ENCODE measurements around the gene PNPLA2.

Gene PNPLA2

DNA sequence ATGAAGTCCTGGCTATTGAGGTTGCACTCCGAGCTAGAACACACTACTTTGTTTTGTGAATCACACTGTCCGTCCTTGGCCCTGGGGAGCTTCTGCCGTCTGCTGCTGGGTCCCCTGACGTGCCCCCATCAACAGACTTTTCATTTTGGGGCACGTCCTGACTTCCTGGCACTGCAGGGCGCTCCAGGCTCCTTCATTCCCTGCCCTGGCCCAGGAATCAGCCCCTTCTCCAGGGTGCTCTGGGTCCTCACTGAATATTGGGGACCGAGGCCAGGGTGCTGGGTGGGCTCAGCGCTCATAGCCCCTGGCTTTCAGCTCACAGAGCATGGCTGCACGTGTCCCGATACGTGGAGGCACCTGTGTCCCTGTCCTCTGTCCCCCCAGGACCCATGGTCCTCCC lies 46.2 kb downstream of the PNPLA2 start:
- no peak overlapping the region for H3K4me2 ChIP-seq (ENCODE audit: low read length)
- no peaks in the 10 kb centered on the region for H3K36me3 ChIP-seq (ENCODE audit: control insufficient read depth, insufficient read depth, low read length)
- TF ChIP-seq, protein P1, sequence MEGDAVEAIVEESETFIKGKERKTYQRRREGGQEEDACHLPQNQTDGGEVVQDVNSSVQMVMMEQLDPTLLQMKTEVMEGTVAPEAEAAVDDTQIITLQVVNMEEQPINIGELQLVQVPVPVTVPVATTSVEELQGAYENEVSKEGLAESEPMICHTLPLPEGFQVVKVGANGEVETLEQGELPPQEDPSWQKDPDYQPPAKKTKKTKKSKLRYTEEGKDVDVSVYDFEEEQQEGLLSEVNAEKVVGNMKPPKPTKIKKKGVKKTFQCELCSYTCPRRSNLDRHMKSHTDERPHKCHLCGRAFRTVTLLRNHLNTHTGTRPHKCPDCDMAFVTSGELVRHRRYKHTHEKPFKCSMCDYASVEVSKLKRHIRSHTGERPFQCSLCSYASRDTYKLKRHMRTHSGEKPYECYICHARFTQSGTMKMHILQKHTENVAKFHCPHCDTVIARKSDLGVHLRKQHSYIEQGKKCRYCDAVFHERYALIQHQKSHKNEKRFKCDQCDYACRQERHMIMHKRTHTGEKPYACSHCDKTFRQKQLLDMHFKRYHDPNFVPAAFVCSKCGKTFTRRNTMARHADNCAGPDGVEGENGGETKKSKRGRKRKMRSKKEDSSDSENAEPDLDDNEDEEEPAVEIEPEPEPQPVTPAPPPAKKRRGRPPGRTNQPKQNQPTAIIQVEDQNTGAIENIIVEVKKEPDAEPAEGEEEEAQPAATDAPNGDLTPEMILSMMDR (IDR thresholded peaks at IDR 0.05): no peak
- H3K27ac ChIP-seq: no peak overlapping the region
- H3K9me3 ChIP-seq (ENCODE audit: control insufficient read depth, low read length): no peaks in the 10 kb centered on the region
- H3K4me3 ChIP-seq (ENCODE audit: low read depth, low read length): no peak overlapping the region
- H3K9ac ChIP-seq: no peak overlapping the region
- H3K79me2 ChIP-seq: no peaks in the 10 kb centered on the region
- H3K4me1 ChIP-seq: no peaks in the 10 kb centered on the region
- no peak overlapping the region for H2AFZ ChIP-seq
- no peaks in the 10 kb centered on the region for H3K27me3 ChIP-seq (ENCODE audit: control insufficient read depth, insufficient read depth, low read length)

DNA sequence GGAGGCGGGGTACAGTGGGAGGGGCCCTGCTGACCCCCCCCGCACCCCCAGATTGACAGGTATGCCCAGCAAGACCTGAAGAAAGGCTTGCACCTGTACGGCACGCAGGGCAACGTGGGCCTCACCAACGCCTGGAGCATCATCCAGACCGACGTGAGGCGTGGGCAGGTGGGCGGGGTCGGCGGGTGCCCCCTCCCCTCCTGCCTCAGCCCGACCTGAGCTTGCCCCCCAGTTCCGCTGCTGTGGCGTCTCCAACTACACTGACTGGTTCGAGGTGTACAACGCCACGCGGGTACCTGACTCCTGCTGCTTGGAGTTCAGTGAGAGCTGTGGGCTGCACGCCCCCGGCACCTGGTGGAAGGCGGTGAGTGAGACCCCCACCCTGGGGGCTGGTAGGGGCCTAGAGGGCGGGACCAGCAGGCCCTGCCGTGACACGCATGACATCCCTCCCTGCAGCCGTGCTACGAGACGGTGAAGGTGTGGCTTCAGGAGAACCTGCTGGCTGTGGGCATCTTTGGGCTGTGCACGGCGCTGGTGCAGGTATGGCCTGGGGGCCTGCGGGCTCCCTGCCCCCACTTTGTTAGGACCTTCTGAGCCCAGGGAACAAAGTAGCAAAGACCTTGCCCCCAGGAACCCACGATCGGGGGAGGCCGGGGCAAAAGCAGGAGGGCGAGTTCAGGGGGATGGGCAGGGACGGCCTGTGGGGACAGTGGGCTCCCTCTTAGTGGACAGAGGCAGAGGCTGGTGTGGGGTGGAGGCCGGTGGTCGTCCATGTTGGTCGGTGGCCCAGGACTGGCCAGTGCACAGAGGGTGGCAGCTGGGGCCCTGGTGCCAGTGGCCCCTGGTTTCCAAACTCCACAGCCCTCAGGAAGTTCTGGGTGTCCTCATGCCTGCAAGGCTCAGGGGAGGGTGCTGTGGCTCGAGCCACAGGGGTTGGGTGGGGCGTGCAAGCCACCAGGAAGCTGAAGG lies 47.0 kb downstream of the PNPLA2 start:
- no peaks in the 10 kb centered on the region for H3K4me1 ChIP-seq
- H3K36me3 ChIP-seq (ENCODE audit: control insufficient read depth, insufficient read depth, low read length): no peaks in the 10 kb centered on the region
- no peaks in the 10 kb centered on the region for H3K27me3 ChIP-seq (ENCODE audit: control insufficient read depth, insufficient read depth, low read length)
- H3K4me3 ChIP-seq (ENCODE audit: low read depth, low read length): no peak overlapping the region
- TF ChIP-seq, protein P1 (IDR thresholded peaks at IDR 0.05): no peak
- no peaks in the 10 kb centered on the region for H3K79me2 ChIP-seq
- no peak overlapping the region for H2AFZ ChIP-seq
- no peak overlapping the region for H3K27ac ChIP-seq
- no peaks in the 10 kb centered on the region for H3K9me3 ChIP-seq (ENCODE audit: control insufficient read depth, low read length)
- no peak overlapping the region for H3K9ac ChIP-seq
- H3K4me2 ChIP-seq (ENCODE audit: low read length): no peak overlapping the region

DNA sequence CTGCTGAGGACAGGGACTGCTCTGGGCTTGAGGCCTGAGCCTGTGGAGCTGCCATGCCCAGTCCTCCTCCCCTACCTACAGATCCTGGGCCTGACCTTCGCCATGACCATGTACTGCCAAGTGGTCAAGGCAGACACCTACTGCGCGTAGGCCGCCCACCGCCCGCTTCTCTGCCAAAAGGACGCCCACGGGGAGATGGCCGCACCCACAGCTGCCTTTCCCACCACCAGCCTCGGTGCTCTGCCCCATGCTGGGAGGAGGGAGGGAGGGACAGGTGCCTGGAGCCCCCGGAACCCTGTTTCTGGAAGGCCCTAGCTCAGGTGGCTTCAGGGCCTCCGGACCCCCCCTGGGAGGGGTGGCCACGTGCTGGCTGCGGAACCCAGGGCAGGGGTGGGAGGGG lies 47.8 kb downstream of the PNPLA2 start:
- Histone ChIP-seq H3K4me1 (no peaks in the 10 kb centered on the region), H3K27me3 (ENCODE audit: control insufficient read depth, insufficient read depth, low read length) (no peaks in the 10 kb centered on the region), H3K9ac (no peak overlapping the region), H3K79me2 (no peaks in the 10 kb centered on the region), H3K9me3 (ENCODE audit: control insufficient read depth, low read length) (no peaks in the 10 kb centered on the region), H2AFZ (no peak overlapping the region), H3K27ac (no peak overlapping the region), H3K36me3 (ENCODE audit: control insufficient read depth, insufficient read depth, low read length) (no peaks in the 10 kb centered on the region), H3K4me3 (ENCODE audit: low read depth, low read length) (no peak overlapping the region), H3K4me2 (ENCODE audit: low read length) (no peak overlapping the region)
- TF ChIP-seq, protein P1 (IDR thresholded peaks at IDR 0.05): no peak

DNA sequence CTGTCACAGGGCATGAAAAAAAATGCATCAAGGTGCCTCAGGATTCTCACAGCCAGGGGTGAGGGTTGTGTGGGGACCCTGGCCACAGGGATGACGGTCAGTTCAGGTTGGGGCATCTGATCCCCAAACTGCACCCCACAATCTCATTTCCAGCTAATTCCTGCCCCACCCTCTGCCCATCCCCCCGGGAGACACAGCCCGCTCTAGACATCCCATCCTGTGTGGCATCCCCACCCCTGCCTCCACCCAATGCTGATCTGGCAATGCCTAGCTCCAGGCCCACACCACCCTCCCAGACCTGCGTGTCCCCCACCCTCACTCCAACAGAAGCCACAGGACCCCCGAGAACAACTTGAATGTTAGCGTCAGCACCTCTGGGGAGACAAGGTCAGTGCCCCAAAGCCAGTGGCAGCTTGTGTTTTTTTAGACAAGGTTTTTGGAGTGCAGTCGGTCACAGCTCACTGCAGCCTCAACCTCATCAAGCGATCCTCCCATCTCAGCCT lies 49.2 kb downstream of the PNPLA2 start:
- no peaks in the 10 kb centered on the region for H3K9me3 ChIP-seq (ENCODE audit: control insufficient read depth, low read length)
- H3K27me3 ChIP-seq (ENCODE audit: control insufficient read depth, insufficient read depth, low read length): no peaks in the 10 kb centered on the region
- TF ChIP-seq, protein P1 (IDR thresholded peaks at IDR 0.05): no peak
- no peaks in the 10 kb centered on the region for H3K79me2 ChIP-seq
- no peaks in the 10 kb centered on the region for H3K36me3 ChIP-seq (ENCODE audit: control insufficient read depth, insufficient read depth, low read length)
- no peak overlapping the region for H3K27ac ChIP-seq
- H3K4me1 ChIP-seq: no peaks in the 10 kb centered on the region
- no peak overlapping the region for H2AFZ ChIP-seq
- H3K4me2 ChIP-seq (ENCODE audit: low read length): no peak overlapping the region
- no peak overlapping the region for H3K4me3 ChIP-seq (ENCODE audit: low read depth, low read length)
- no peak overlapping the region for H3K9ac ChIP-seq
